Thoracic aorta (tissue), 2 donors: ENCODE results near the gene TFR2. TPM values are rescaled to one million over a fixed set of nuclear protein-coding genes. Genes with fewer than 3 reads are reported as not detected.

Source experiments
- ATAC-seq: fragments of 150-250 bp; one replicate; pipeline ENCODE4 v1.8.0; 2017; ENCODE audit warnings: low read depth; ENCODE audit not compliant: insufficient number of reproducible peaks, low FRiP score
- DNase-seq: peaks from one replicate; pipeline ENCODE4 v3.0.0-alpha.2; 2020; ENCODE audit warnings: low spot score
- H3K27ac ChIP-seq, 2 donors: fragments of 200-600 bp; sonication (generic); 1 replicate in 1 of 2; 2 replicates in 1 of 2; pipeline ENCODE4 v1.5.1; 2016; ENCODE audit warnings: mild to moderate bottlenecking in 2 of 2, moderate library complexity in 2 of 2
- H3K27me3 ChIP-seq: fragments of 200-600 bp; sonication (generic); replicated peaks from 2 replicates; pipeline ENCODE4 v1.6.0; 2016; ENCODE audit warnings: mild to moderate bottlenecking; ENCODE audit not compliant: insufficient read depth
- H3K36me3 ChIP-seq: fragments of 200-600 bp; sonication (generic); one replicate; pipeline ENCODE4 v1.5.1; 2016
- H3K4me1 ChIP-seq, 2 donors: fragments of 200-600 bp; sonication (generic); 1 replicate in 1 of 2; 2 replicates in 1 of 2; pipeline versions ENCODE4 v1.5.1 to v1.6.0; 2016; ENCODE audit warnings: low read depth in 2 of 2, mild to moderate bottlenecking in 1 of 2; ENCODE audit not compliant: control insufficient read depth in 1 of 2
- H3K4me3 ChIP-seq: fragments of 200-600 bp; sonication (generic); 2 replicates; pipeline ENCODE4 v1.5.1; 2016; ENCODE audit warnings: mild to moderate bottlenecking
- H3K9me3 ChIP-seq: fragments of 200-600 bp; sonication (generic); 2 replicates; pipeline ENCODE4 v1.5.1; 2016
- CTCF ChIP-seq: fragments of 200-600 bp; sonication (generic); IDR thresholded peaks from one replicate; pipeline ENCODE4 v1.5.1; 2019; ENCODE audit warnings: antibody characterized with exemption
- total RNA-seq, 2 donors: library from RNA; depleted of rRNA; stranded (reverse); fragments of >200 nt; gene quantifications; one replicate each; pipeline versions ENCODE4 v1.1.0 to v1.2.3, GENCODE V29; 2016

TFR2 gene
- total RNA-seq, 2 donors from 2014 or later, result 0.35 to 1.9 TPM

- H3K36me3 ChIP-seq, result peaks cover 43% of the 10 kb centered on the region
- H3K9me3 ChIP-seq, result no peaks in the 10 kb centered on the region
- no peak within 1 kb of the TSS for H3K27ac ChIP-seq
- peaks cover 8 to 14% of the 10 kb centered on the region in 2 donors for H3K4me1 ChIP-seq
- TF ChIP-seq CTCF, result no peak
- DNase-seq, result no peak
- H3K4me3 ChIP-seq, result no peak within 1 kb of the TSS
- no peaks in the 10 kb centered on the region for H3K27me3 ChIP-seq
- no peak for ATAC-seq
These were observed 67.5 kb downstream of the TFR2 start, which contains the start of gene SAP25 for GRCh38 chr7:100573691-100574361. SAP25 (minus strand) TSS chr7:100573900; CDS start chr7:100573742, 158 bp downstream.

GRCh38 chr7:100572949-100573675 is 68.2 kb downstream of the TFR2 start:
- Histone ChIP-seq H3K36me3 (peaks cover 36% of the 10 kb centered on the region), H3K4me3 (no peak overlapping the region), H3K27me3 (no peaks in the 10 kb centered on the region), H3K4me1 (peaks cover 8 to 14% of the 10 kb centered on the region in 2 donors), H3K9me3 (no peaks in the 10 kb centered on the region), H3K27ac (no peak overlapping the region)
- ATAC-seq (no peak), DNase-seq (no peak)
- TF ChIP-seq CTCF, result no peak

GRCh38 chr7:100572281-100572948 is 68.9 kb downstream of the TFR2 start:
- H3K36me3 ChIP-seq, result peaks cover 29% of the 10 kb centered on the region
- peaks cover 8 to 14% of the 10 kb centered on the region in 2 donors for H3K4me1 ChIP-seq
- no peak overlapping the region for H3K4me3 ChIP-seq
- no peaks in the 10 kb centered on the region for H3K9me3 ChIP-seq
- no peak for TF ChIP-seq CTCF
- DNase-seq (no peak), ATAC-seq (no peak)
- no peak overlapping the region for H3K27ac ChIP-seq
- H3K27me3 ChIP-seq, result no peaks in the 10 kb centered on the region

- peaks cover 8 to 14% of the 10 kb centered on the region in 2 donors for H3K4me1 ChIP-seq
These were observed 69.6 kb downstream of the TFR2 start for GRCh38 chr7:100571829-100572116.

More at GRCh38 chr7:100571829-100572116, 69.6 kb downstream of the TFR2 start:
- Histone ChIP-seq H3K36me3 (peaks cover 22% of the 10 kb centered on the region), H3K9me3 (no peaks in the 10 kb centered on the region), H3K4me3 (no peak overlapping the region), H3K27me3 (no peaks in the 10 kb centered on the region), H3K27ac (no peak overlapping the region)
- no peak for ATAC-seq
- no peak for DNase-seq
- TF ChIP-seq CTCF, result no peak
